K562 (cell line): Measurements from ENCODE around the gene MARK4. TPM values are rescaled to one million over a fixed set of nuclear protein-coding genes. Genes with fewer than 3 reads are reported as not detected.
A peak's percentile ranks its signal among the peaks of the same experiment; 100 is the strongest.

Experiments
- BHLHE40 ChIP-seq: IDR thresholded peaks from 2 replicates; pipeline ENCODE4 v1.6.1; 2011; ENCODE audit warnings: low read length, improper control_type of control experiment
- CBFA2T2 ChIP-seq: fragments of 450-650 bp; conservative IDR thresholded peaks from 2 replicates; pipeline ENCODE4 v1.6.1; 2017; ENCODE audit warnings: mild to moderate bottlenecking
- CBX2 ChIP-seq: fragments of 200-600 bp; sonication (generic); IDR thresholded peaks from one replicate; pipeline ENCODE4 v1.6.1; 2012; ENCODE audit warnings: mild to moderate bottlenecking, low read length, inconsistent platforms; ENCODE audit not compliant: insufficient read depth, poor library complexity, severe bottlenecking
- DLX4 ChIP-seq: fragments of 250-450 bp; sonication (Bioruptor Pico); IDR thresholded peaks from 2 replicates; pipeline ENCODE4 v1.6.1; 2021; ENCODE audit warnings: mild to moderate bottlenecking
- ELF4 ChIP-seq: fragments of 450-650 bp; formaldehyde crosslinking; IDR thresholded peaks from 2 replicates; pipeline ENCODE4 v1.4.0; 2022; ENCODE audit warnings: missing genetic modification characterization
- ESRRB ChIP-seq: fragments of 250-450 bp; sonication (Bioruptor Pico); IDR thresholded peaks from 2 replicates; pipeline ENCODE4 v1.5.0; 2020; ENCODE audit warnings: mild to moderate bottlenecking, moderate library complexity, borderline replicate concordance
- GTF2E2 ChIP-seq: fragments of 200-800 bp; sonication (Bioruptor generic); IDR thresholded peaks from 2 replicates; pipeline ENCODE4 v1.6.1; 2016; ENCODE audit warnings: missing genetic modification characterization, missing compliant biosample characterization
- HDAC2 ChIP-seq: fragments of 450-650 bp; IDR thresholded peaks from 2 replicates; pipeline ENCODE4 v1.6.1; 2016; ENCODE audit warnings: mild to moderate bottlenecking
- HDAC8 ChIP-seq: fragments of 450-650 bp; IDR thresholded peaks from 2 replicates; pipeline ENCODE4 v1.6.1; 2016; ENCODE audit warnings: mild to moderate bottlenecking, missing genetic modification characterization, moderate library complexity, missing compliant biosample characterization
- NFE2L1 ChIP-seq: fragments of 450-650 bp; IDR thresholded peaks from 2 replicates; pipeline ENCODE4 v1.6.1; 2016; ENCODE audit warnings: missing genetic modification characterization, low read depth, mild to moderate bottlenecking, missing compliant biosample characterization, moderate library complexity, borderline replicate concordance
- NR2C1 ChIP-seq, 2 experiments: fragments of 450-650 bp; IDR thresholded peaks; 2 replicates each; pipeline ENCODE4 v1.6.1; 2017; ENCODE audit warnings: mild to moderate bottlenecking in 2 of 2, antibody characterized with exemption in 1 of 2, inconsistent platforms in 1 of 2, missing compliant biosample characterization in 1 of 2, missing genetic modification characterization in 1 of 2
- POLR3G ChIP-seq: IDR thresholded peaks from 2 replicates; pipeline ENCODE4 v1.6.1; 2011; ENCODE audit not compliant: insufficient read length, insufficient replicate concordance; ENCODE audit errors: extremely low read depth
- PPARD ChIP-seq: fragments of 250-450 bp; sonication (Bioruptor Pico); IDR thresholded peaks from 2 replicates; pipeline ENCODE4 v1.8.0; 2022; ENCODE audit warnings: inconsistent platforms, mild to moderate bottlenecking, moderate library complexity
- RUNX1 ChIP-seq: sonication (generic); IDR thresholded peaks from 2 replicates; pipeline ENCODE4 v1.6.1; 2016; ENCODE audit warnings: antibody characterized with exemption, low read depth
- SAFB ChIP-seq: fragments of 200-400 bp; formaldehyde crosslinking; IDR thresholded peaks from 2 replicates; pipeline ENCODE4 v1.6.1; 2017; ENCODE audit warnings: low read depth, low read length, borderline replicate concordance
- SMAD4 ChIP-seq: fragments of 250-450 bp; sonication (Bioruptor Pico); conservative IDR thresholded peaks from 2 replicates; pipeline ENCODE4 v1.8.0; 2021; ENCODE audit warnings: inconsistent platforms, mild to moderate bottlenecking, moderate library complexity
- STAG1 ChIP-seq: sonication (generic); formaldehyde crosslinking; IDR thresholded peaks from 2 replicates; pipeline ENCODE4 v1.5.0; 2020; ENCODE audit warnings: missing genetic modification reagents, borderline replicate concordance
- THRB ChIP-seq: fragments of 450-650 bp; formaldehyde crosslinking; conservative IDR thresholded peaks from 2 replicates; pipeline ENCODE4 v1.4.0; 2022; ENCODE audit warnings: mild to moderate bottlenecking, missing genetic modification characterization
- U2AF1 ChIP-seq: fragments of 200-400 bp; formaldehyde crosslinking; optimal IDR thresholded peaks from 2 replicates; pipeline ENCODE3; 2017; ENCODE audit warnings: mild to moderate bottlenecking, low read depth, low read length, moderate library complexity
- ZC3H4 ChIP-seq: sonication (generic); formaldehyde crosslinking; IDR thresholded peaks from 2 replicates; pipeline ENCODE4 v1.9.0; 2021; ENCODE audit warnings: missing genetic modification reagents, borderline replicate concordance
- ZFP1 ChIP-seq: fragments of 450-650 bp; formaldehyde crosslinking; IDR thresholded peaks from 2 replicates; pipeline ENCODE4 v1.4.0; 2020; ENCODE audit warnings: mild to moderate bottlenecking, mixed read lengths
- ZFP91 ChIP-seq: sonication (generic); formaldehyde crosslinking; IDR thresholded peaks from 2 replicates; pipeline ENCODE4 v1.8.0; 2022; ENCODE audit warnings: mild to moderate bottlenecking, missing genetic modification reagents
- ZKSCAN8 ChIP-seq: fragments of 200-800 bp; sonication (Bioruptor generic); IDR thresholded peaks from 2 replicates; pipeline ENCODE4 v1.6.1; 2016; ENCODE audit warnings: missing genetic modification characterization, missing compliant biosample characterization
- ZNF146 ChIP-seq: IDR thresholded peaks from one replicate; pipeline ENCODE4 v1.6.1; 2018; ENCODE audit warnings: missing compliant biosample characterization; ENCODE audit not compliant: unreplicated experiment
- ZNF175 ChIP-seq: fragments of 200-800 bp; sonication (Bioruptor generic); IDR thresholded peaks from 2 replicates; pipeline ENCODE4 v1.6.1; 2016; ENCODE audit warnings: low read depth, mild to moderate bottlenecking, missing genetic modification characterization, missing compliant biosample characterization
- ZNF24 ChIP-seq: fragments of 450-650 bp; IDR thresholded peaks from 2 replicates; pipeline ENCODE4 v1.6.1; 2016
- ZNF395 ChIP-seq: fragments of 200-800 bp; sonication (Bioruptor generic); IDR thresholded peaks from 2 replicates; pipeline ENCODE4 v1.6.1; 2017; ENCODE audit warnings: missing genetic modification characterization, missing compliant biosample characterization
- polyA plus RNA-seq, 8 experiments: library from polyadenylated mRNA; depleted of rRNA in 4 of 8; stranded (reverse) in 5 of 8; unstranded in 3 of 8; fragments of >200 nt; fragmentation: Nextera tagmentation in 2 of 8; fragmentation: Illumina TruSeq in 1 of 8; extraction: Ambion mirVana in 2 of 8; extraction: Trizol in 1 of 8; gene quantifications; 2 replicates each; pipeline versions ENCODE4 v1.2.1 to v1.2.3, GENCODE V29; 2011 to 2014; ENCODE audit warnings: inconsistent platforms in 1 of 8, missing spikeins in 1 of 8
- total RNA-seq, 7 experiments: library from RNA; depleted of rRNA in 6 of 7; stranded (reverse); fragments of >200 nt in 6 of 7; fragmentation: Illumina TruSeq in 2 of 7; extraction: Trizol in 2 of 7; gene quantifications; 2 replicates each; pipeline versions ENCODE4 v1.2.1 to v1.2.3, GENCODE V29; 2011 to 2021; ENCODE audit warnings: low replicate concordance in 1 of 7

The MARK4 gene
- total and polyA plus RNA-seq, 9 of the 15 experiments (the other 6 are each of a cell fraction or from before 2014, with no cell fraction given) = 0.52 to 29.4 (median 8.6) TPM

GRCh38 chr19:45293682-45294081, 42.6 kb downstream of the MARK4 start (continued):
- no peak for TF ChIP-seq ZKSCAN8 (CRISPR knock-in tag)
- no peak for TF ChIP-seq THRB
- TF ChIP-seq NR2C1 (IDR thresholded peaks at IDR 0.05) = no peak
- TF ChIP-seq NR2C1 (tag; IDR thresholded peaks at IDR 0.05) = no peak
- TF ChIP-seq ZNF24 = no peak
- TF ChIP-seq NFE2L1 (tag) = no peak
- TF ChIP-seq ESRRB (CRISPR knock-in tag) = no peak
- TF ChIP-seq PPARD (CRISPR knock-in tag) = no peak
- no peak for TF ChIP-seq CBX2
- TF ChIP-seq HDAC2 = no peak
- no peak for TF ChIP-seq SMAD4 (CRISPR knock-in tag)
- TF ChIP-seq SAFB = no peak
- TF ChIP-seq ZC3H4 = no peak
- no peak for TF ChIP-seq HDAC8 (tag)
- no peak for TF ChIP-seq ZNF146
- no peak for TF ChIP-seq U2AF1
- peak; percentile 39; the same call in 1 of the 2 replicates for TF ChIP-seq BHLHE40
- no peak for TF ChIP-seq ZFP1 (CRISPR knock-in tag)
- no peak for TF ChIP-seq ZFP91 (CRISPR knock-in tag)
- TF ChIP-seq ZNF175 (CRISPR knock-in tag) = no peak
- TF ChIP-seq POLR3G = no peak
- no peak for TF ChIP-seq STAG1 (CRISPR knock-in tag)
- TF ChIP-seq ZNF395 = no peak
- no peak for TF ChIP-seq DLX4 (CRISPR knock-in tag)
- TF ChIP-seq ELF4 = no peak
- TF ChIP-seq GTF2E2 (tag) = no peak
- no peak for TF ChIP-seq RUNX1
- peak; percentile 10; the same call in 1 of the 2 replicates for TF ChIP-seq CBFA2T2
